ENCODE measurements around the gene HMGCS1.

DNA sequence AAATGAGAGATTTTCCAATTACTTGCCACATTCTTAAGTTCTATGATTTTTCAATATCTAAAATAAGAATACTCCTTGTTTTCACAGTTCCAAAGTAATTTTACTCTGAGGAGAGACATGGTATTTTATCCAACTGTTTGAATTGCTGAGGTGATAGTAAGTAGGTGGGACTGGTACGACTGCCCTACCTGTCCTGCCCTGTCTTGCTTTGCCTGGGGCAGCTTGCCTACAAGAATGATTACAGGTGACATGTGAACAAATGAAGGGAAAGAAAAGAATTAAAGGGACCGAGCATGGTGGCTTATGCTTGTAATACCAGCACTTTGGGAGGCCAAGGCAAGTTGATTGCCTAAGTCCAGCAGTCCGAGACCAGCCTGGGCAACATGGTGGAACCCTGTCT is 41.6 kb upstream of the HMGCS1 start:
- TF ChIP-seq, protein P1, sequence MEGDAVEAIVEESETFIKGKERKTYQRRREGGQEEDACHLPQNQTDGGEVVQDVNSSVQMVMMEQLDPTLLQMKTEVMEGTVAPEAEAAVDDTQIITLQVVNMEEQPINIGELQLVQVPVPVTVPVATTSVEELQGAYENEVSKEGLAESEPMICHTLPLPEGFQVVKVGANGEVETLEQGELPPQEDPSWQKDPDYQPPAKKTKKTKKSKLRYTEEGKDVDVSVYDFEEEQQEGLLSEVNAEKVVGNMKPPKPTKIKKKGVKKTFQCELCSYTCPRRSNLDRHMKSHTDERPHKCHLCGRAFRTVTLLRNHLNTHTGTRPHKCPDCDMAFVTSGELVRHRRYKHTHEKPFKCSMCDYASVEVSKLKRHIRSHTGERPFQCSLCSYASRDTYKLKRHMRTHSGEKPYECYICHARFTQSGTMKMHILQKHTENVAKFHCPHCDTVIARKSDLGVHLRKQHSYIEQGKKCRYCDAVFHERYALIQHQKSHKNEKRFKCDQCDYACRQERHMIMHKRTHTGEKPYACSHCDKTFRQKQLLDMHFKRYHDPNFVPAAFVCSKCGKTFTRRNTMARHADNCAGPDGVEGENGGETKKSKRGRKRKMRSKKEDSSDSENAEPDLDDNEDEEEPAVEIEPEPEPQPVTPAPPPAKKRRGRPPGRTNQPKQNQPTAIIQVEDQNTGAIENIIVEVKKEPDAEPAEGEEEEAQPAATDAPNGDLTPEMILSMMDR (IDR thresholded peaks at IDR 0.05) = no peak
- TF ChIP-seq ZFX (IDR thresholded peaks at IDR 0.05; ENCODE audit: borderline replicate concordance) = no peak

Measured in 22Rv1 (cell line).